HepG2 (cell line): ENCODE results near the gene SALL2. TPM values are rescaled to one million over a fixed set of nuclear protein-coding genes. Genes with fewer than 3 reads are reported as not detected.

Experiments used
- ATAD3A ChIP-seq: sonication (generic); formaldehyde crosslinking; IDR thresholded peaks from 2 replicates; pipeline ENCODE4 v1.4.0; 2020; ENCODE audit warnings: missing genetic modification reagents
- ELF1 ChIP-seq: sonication (generic); formaldehyde crosslinking; IDR thresholded peaks from 2 replicates; pipeline ENCODE4 v1.4.0; 2020; ENCODE audit warnings: missing genetic modification reagents
- GLMP ChIP-seq: sonication (generic); formaldehyde crosslinking; IDR thresholded peaks from 2 replicates; pipeline ENCODE4 v1.9.0; 2021; ENCODE audit warnings: missing genetic modification reagents, mild to moderate bottlenecking, borderline replicate concordance
- HHEX ChIP-seq: IDR thresholded peaks from 2 replicates; pipeline ENCODE4 v1.6.1; 2016; ENCODE audit warnings: control low read depth
- RARA ChIP-seq: IDR thresholded peaks from 2 replicates; pipeline ENCODE4 v1.6.1; 2016; ENCODE audit warnings: missing genetic modification reagents, missing compliant biosample characterization
- RFXANK ChIP-seq: IDR thresholded peaks from 2 replicates; pipeline ENCODE4 v1.6.1; 2016
- SPEN ChIP-seq: sonication (generic); formaldehyde crosslinking; IDR thresholded peaks from 2 replicates; pipeline ENCODE4 v1.5.1; 2020; ENCODE audit warnings: low read depth, mild to moderate bottlenecking, missing genetic modification reagents
- SSRP1 ChIP-seq: IDR thresholded peaks from 2 replicates; pipeline ENCODE4 v1.6.1; 2016; ENCODE audit warnings: control low read depth
- STAT6 ChIP-seq: sonication (generic); formaldehyde crosslinking; IDR thresholded peaks from 2 replicates; pipeline ENCODE4 v1.4.0; 2020; ENCODE audit warnings: missing genetic modification reagents, mild to moderate bottlenecking, borderline replicate concordance
- ZNF101 ChIP-seq: sonication (generic); formaldehyde crosslinking; IDR thresholded peaks from 2 replicates; pipeline ENCODE4 v1.4.0; 2020; ENCODE audit warnings: mild to moderate bottlenecking, low read depth, missing genetic modification reagents, borderline replicate concordance
- ZNF136 ChIP-seq: sonication (generic); formaldehyde crosslinking; IDR thresholded peaks from 2 replicates; pipeline ENCODE4 v1.8.1; 2022; ENCODE audit warnings: low read depth, mild to moderate bottlenecking, moderate library complexity, missing genetic modification reagents
- ZNF205 ChIP-seq: IDR thresholded peaks from 2 replicates; pipeline ENCODE4 v1.6.1; 2018; ENCODE audit warnings: missing biosample characterization, missing genetic modification reagents
- ZNF225 ChIP-seq: sonication (generic); formaldehyde crosslinking; IDR thresholded peaks from 2 replicates; pipeline ENCODE4 v1.4.0; 2020; ENCODE audit warnings: mild to moderate bottlenecking, missing genetic modification reagents
- ZNF318 ChIP-seq: sonication (generic); formaldehyde crosslinking; IDR thresholded peaks from 2 replicates; pipeline ENCODE4 v1.4.0; 2020; ENCODE audit warnings: mild to moderate bottlenecking, missing genetic modification reagents
- ZNF513 ChIP-seq: sonication (generic); formaldehyde crosslinking; conservative IDR thresholded peaks from 2 replicates; pipeline ENCODE4 v1.5.0; 2020; ENCODE audit warnings: missing genetic modification reagents
- ZSCAN20 ChIP-seq: sonication (generic); formaldehyde crosslinking; IDR thresholded peaks from 2 replicates; pipeline ENCODE4 v1.4.0; 2020; ENCODE audit warnings: missing genetic modification reagents, mild to moderate bottlenecking, borderline replicate concordance
- polyA plus RNA-seq, 8 experiments: library from polyadenylated mRNA; depleted of rRNA in 3 of 8; stranded (reverse) in 7 of 8; unstranded in 1 of 8; fragments of >200 nt; fragmentation: Illumina TruSeq in 4 of 8; extraction: Trizol in 4 of 8; gene quantifications; 2 replicates each; pipeline versions ENCODE4 v1.2.1 to v1.2.3, GENCODE V29; 2011 to 2016; ENCODE audit warnings: low read depth in 4 of 8, missing spikeins in 1 of 8, mixed read lengths in 1 of 8; ENCODE audit not compliant: insufficient read depth in 1 of 8
- total RNA-seq, 5 experiments: library from RNA; depleted of rRNA; stranded (reverse); fragments of >200 nt; fragmentation: Illumina TruSeq; extraction: Trizol; gene quantifications; 2 replicates each; pipeline ENCODE4 v1.2.3, GENCODE V29; 2016; ENCODE audit warnings: low read depth in 1 of 5

SALL2 gene
- total and polyA plus RNA-seq, 2 of the 13 experiments (the other 11 are each of a cell fraction or from before 2014, with no cell fraction given), result 4.9 to 5.8 TPM

GRCh38 chr14:21476925-21477681 lies 49.0 kb downstream of the SALL2 start, which contains the start of the genes RAB2B and TOX4 (continued):
- TF ChIP-seq GLMP (CRISPR knock-in tag) (no peak), ZNF101 (CRISPR knock-in tag) (no peak), ZNF136 (CRISPR knock-in tag) (peak; percentile 87), ZNF318 (CRISPR knock-in tag) (no peak; the same call in 1 of the 2 replicates), STAT6 (CRISPR knock-in tag) (peak; percentile 71; the same call in 1 of the 2 replicates), ZNF205 (CRISPR knock-in tag) (no peak; the same call in 1 of the 2 replicates), HHEX (CRISPR knock-in tag) (peak; percentile 73; the same call in 1 of the 2 replicates), SSRP1 (CRISPR knock-in tag) (no peak; the same call in 1 of the 2 replicates), ELF1 (CRISPR knock-in tag) (peak; percentile 97), RARA (CRISPR knock-in tag) (peak; percentile 47), RFXANK (CRISPR knock-in tag) (no peak), SPEN (CRISPR knock-in tag) (peak; percentile 99), ZSCAN20 (CRISPR knock-in tag) (no peak), ZNF225 (CRISPR knock-in tag) (peak; percentile 87), ZNF513 (CRISPR knock-in tag) (0 out of 2 replicates have a peak, but pooled peaks have one; percentile 63), ATAD3A (CRISPR knock-in tag) (no peak)
